Middle frontal gyrus (tissue), 1 donor: Measurements from ENCODE around the gene ATP9B.
"Not testable (repeated sequence)": the region's sequence is repeated elsewhere in the genome, so short reads cannot be mapped to it uniquely, and the experiment has no call there.

Experiments used
- DNase-seq: peaks from one replicate; pipeline ENCODE4 v3.0.0-alpha.2; 2015; ENCODE audit warnings: low spot score; ENCODE audit errors: extremely low spot score

The ATP9B gene

GRCh38 chr18:79360933-79361332 is 291.7 kb downstream of the ATP9B start:
- DNase-seq, result no peak

GRCh38 chr18:79361766-79362522 is 292.8 kb downstream of the ATP9B start:
- no peak for DNase-seq

- no peak for DNase-seq
These were observed 296.5 kb downstream of the ATP9B start for GRCh38 chr18:79365701-79366100.

- DNase-seq, result no peak
These were observed 297.2 kb downstream of the ATP9B start for GRCh38 chr18:79366177-79367094.

GRCh38 chr18:79367480-79367879 is 298.3 kb downstream of the ATP9B start:
- DNase-seq, result no peak

- DNase-seq, result no peak
These were observed 298.8 kb downstream of the ATP9B start for GRCh38 chr18:79367989-79368388.

- no peak for DNase-seq
These were observed 299.5 kb downstream of the ATP9B start for GRCh38 chr18:79368681-79369080.

- DNase-seq, result no peak
These were observed 302.4 kb downstream of the ATP9B start for GRCh38 chr18:79371561-79372121.

- DNase-seq, result no peak
These were observed 303.3 kb downstream of the ATP9B start for GRCh38 chr18:79372461-79372860.

- no peak for DNase-seq
These were observed 303.8 kb downstream of the ATP9B start for GRCh38 chr18:79372991-79373390.

- DNase-seq, result no peak
These were observed 304.5 kb downstream of the ATP9B start for GRCh38 chr18:79373736-79374135.

GRCh38 chr18:79374408-79375171 is 305.4 kb downstream of the ATP9B start:
- no peak for DNase-seq

GRCh38 chr18:79375441-79376154 is 306.4 kb downstream of the ATP9B start:
- DNase-seq, result no peak

- not testable (repeated sequence) for DNase-seq
These were observed 307.5 kb downstream of the ATP9B start for GRCh38 chr18:79376661-79377060.

- DNase-seq, result no peak
These were observed 308.1 kb downstream of the ATP9B start for GRCh38 chr18:79377187-79377891.

GRCh38 chr18:79378536-79379250 is 309.5 kb downstream of the ATP9B start:
- peak; percentile 58 for DNase-seq

GRCh38 chr18:79379251-79379905 is 310.2 kb downstream of the ATP9B start:
- no peak for DNase-seq

- no peak for DNase-seq
These were observed 311.0 kb downstream of the ATP9B start for GRCh38 chr18:79379931-79380815.
